GM19463 (cell line): Measurements from ENCODE around the gene NOL4L.
"Not testable (repeated sequence)": the region's sequence is repeated elsewhere in the genome, so short reads cannot be mapped to it uniquely, and the experiment has no call there.

Experiments used
- ATAC-seq: cut with Tn5 transposase; IDR thresholded peaks from one replicate; pipeline ENCODE4 v1.9.1; 2021; ENCODE audit warnings: mild to moderate bottlenecking, moderate library complexity; ENCODE audit not compliant: unreplicated experiment

The NOL4L gene

GRCh38 chr20:32512047-32512385, 73.1 kb downstream of the NOL4L start:
- ATAC-seq = no peak

GRCh38 chr20:32511358-32512046, 73.6 kb downstream of the NOL4L start:
- no peak for ATAC-seq

- no peak for ATAC-seq
Observed at GRCh38 chr20:32510601-32511357, 74.4 kb downstream of the NOL4L start.

- no peak for ATAC-seq
Observed at GRCh38 chr20:32510120-32510600, 75.0 kb downstream of the NOL4L start.

- ATAC-seq = no peak
Observed at GRCh38 chr20:32509639-32510066, 75.5 kb downstream of the NOL4L start.

- ATAC-seq = no peak
Observed at GRCh38 chr20:32508775-32509119, 76.4 kb downstream of the NOL4L start.

- ATAC-seq = no peak
Observed at GRCh38 chr20:32507998-32508774, 76.9 kb downstream of the NOL4L start.

GRCh38 chr20:32506721-32507120, 78.4 kb downstream of the NOL4L start:
- ATAC-seq = no peak

- ATAC-seq = no peak
Observed at GRCh38 chr20:32505723-32506473, 79.2 kb downstream of the NOL4L start.

- ATAC-seq = no peak
Observed at GRCh38 chr20:32501709-32502108, 83.4 kb downstream of the NOL4L start.

GRCh38 chr20:32497589-32498224, 87.4 kb downstream of the NOL4L start:
- no peak for ATAC-seq

- ATAC-seq = no peak
Observed at GRCh38 chr20:32496811-32497533, 88.2 kb downstream of the NOL4L start.

- ATAC-seq = no peak
Observed at GRCh38 chr20:32495949-32496348, 89.2 kb downstream of the NOL4L start.

GRCh38 chr20:32495217-32495565, 89.9 kb downstream of the NOL4L start:
- no peak for ATAC-seq

- no peak for ATAC-seq
Observed at GRCh38 chr20:32494483-32495216, 90.5 kb downstream of the NOL4L start.

GRCh38 chr20:32493356-32493755, 91.8 kb downstream of the NOL4L start:
- ATAC-seq = no peak

- not testable (repeated sequence) for ATAC-seq
Observed at GRCh38 chr20:32491764-32492151, 93.4 kb downstream of the NOL4L start.

GRCh38 chr20:32490942-32491763, 94.0 kb downstream of the NOL4L start:
- ATAC-seq = no peak
